ENCODE results near the gene CFAP52.

DNA sequence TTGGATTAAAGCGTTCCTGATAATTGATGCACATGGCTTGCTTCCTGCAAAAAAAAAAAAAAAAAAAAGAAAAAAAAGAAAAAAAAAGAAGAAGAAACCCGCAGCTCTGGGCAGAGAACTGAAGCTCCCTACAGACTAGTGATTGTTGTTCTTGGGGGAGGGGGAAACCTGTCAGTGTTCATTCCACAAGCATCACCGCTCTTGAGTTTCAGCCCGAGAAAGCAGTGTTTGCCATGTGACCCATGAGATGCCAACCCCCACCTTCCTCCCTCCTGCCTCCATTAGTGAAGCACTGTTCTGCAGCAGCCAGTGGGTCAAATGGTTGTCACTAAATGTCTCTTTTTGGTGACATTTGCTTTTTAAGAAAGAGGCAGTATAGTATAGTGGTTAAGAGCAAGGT, 70.6 kb downstream of the CFAP52 start:
- TF ChIP-seq, protein P1, sequence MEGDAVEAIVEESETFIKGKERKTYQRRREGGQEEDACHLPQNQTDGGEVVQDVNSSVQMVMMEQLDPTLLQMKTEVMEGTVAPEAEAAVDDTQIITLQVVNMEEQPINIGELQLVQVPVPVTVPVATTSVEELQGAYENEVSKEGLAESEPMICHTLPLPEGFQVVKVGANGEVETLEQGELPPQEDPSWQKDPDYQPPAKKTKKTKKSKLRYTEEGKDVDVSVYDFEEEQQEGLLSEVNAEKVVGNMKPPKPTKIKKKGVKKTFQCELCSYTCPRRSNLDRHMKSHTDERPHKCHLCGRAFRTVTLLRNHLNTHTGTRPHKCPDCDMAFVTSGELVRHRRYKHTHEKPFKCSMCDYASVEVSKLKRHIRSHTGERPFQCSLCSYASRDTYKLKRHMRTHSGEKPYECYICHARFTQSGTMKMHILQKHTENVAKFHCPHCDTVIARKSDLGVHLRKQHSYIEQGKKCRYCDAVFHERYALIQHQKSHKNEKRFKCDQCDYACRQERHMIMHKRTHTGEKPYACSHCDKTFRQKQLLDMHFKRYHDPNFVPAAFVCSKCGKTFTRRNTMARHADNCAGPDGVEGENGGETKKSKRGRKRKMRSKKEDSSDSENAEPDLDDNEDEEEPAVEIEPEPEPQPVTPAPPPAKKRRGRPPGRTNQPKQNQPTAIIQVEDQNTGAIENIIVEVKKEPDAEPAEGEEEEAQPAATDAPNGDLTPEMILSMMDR (IDR thresholded peaks at IDR 0.05) = no peak
- TF ChIP-seq POLR2AphosphoS5 (IDR thresholded peaks at IDR 0.05) = no peak

Measured in sigmoid colon (tissue), 4 donors.